Activated naive CD4-positive, alpha-beta T cell treated with anti-CD3 and anti-CD28 coated beads, Interleukin-2, amount 50 U/mL, for 16 hours (primary cell): ENCODE results near the gene CAMK1D.
"Not testable (repeated sequence)": the region's sequence is repeated elsewhere in the genome, so short reads cannot be mapped to it uniquely, and the experiment has no call there.

Experiments used
- DNase-seq: peaks from one replicate; pipeline ENCODE4 v3.0.0-alpha.2; 2020

The CAMK1D gene

DNA sequence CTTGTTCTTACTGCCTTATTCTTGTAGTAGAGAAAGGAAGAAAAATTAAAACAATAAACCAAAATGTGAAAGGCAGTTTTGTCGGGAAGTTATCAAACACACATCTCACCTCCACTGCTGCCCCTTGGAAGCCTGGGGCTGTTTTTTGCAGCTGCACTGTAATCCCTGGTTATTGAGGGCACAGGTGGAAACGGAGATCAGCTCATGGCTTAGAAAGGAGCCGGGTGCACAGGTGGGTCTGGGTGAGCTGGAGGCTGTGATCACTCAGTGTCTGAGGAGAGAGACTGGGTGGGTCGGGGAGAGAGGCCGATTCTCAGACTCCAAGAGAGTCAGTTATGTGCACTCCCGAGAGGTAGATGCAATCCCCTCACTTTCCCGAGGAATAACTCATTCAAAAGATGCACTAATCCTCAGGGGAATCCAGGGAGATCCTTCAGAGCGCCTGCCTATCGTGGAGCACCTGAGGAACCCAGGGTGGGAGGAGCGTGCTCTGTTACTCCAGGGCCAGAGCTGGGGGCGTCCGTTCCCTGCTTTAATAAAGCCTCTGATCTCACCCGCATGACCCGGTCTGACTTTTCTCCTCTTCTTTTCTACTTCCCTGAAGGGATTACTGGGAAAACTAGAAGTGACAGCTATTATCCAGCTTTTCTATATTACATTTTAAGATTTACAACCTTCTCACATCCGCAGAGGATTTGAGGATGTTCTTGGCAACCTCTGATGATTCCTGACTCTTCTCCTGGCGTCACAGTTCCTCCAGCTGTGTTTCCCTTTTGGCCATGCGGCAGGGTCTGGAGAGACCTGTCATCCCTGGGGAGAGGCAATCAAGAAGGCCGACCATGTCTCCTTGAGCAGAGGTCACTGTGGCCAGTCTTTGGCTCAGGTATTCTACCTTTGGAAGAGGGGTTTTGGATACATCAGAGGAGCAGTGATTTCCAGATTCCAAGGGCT lies 82.1 kb downstream of the CAMK1D start:
- no peak for DNase-seq

DNA sequence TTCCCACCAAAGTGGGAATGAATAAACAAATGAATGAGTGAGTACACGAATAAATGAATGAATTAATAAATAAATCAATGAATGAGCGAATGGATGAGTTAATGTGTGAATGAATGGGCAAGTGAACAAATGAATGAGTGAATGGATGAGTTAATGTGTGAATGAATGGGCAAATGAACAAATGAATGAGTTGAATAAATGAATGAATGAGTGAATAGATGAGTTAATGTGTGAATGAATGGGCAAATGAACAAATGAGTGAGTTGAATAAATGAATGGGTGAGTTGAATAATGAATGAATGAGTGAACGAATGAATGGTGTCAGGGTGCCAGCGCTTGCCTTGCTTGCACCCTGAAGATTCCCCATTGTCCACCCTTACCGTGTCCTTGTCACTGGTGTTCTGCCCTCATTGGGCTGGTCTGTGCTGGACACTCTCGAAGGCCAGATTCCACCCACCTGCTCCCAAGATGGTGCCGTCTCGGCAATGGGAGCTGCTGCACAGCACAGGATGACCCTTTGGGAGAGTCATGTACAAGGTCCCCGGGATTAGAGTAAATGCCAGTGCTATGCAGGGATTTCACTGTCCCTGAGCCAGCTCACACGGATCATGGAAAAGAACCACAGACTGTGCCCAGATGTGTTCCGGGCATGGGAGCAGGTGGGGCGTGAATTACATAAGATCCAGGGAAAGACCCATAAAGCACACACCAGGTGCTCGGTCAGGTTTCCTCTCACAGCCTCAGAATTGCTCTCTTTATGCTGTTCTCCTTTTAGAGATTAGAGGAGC lies 83.2 kb downstream of the CAMK1D start:
- no peak for DNase-seq

DNA sequence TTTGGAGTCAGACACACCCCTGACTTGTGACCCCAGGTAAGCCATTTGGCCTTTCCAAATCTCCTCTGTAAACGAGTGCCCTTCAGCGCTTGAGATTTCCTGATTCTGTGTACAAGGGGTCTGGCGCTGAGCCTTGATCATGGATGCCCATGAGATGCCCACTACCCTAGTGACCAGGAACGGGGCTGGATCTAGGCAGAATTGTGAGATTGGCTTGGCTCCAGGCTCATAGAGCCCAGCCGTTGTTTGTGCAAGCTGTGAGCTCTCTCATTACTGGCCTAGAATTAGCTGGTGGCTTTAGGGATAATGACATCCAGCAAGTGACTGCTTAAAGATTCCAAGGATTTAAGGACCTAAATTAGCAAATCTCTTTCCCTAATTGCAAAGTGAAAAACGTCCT lies 84.9 kb downstream of the CAMK1D start:
- no peak for DNase-seq

DNA sequence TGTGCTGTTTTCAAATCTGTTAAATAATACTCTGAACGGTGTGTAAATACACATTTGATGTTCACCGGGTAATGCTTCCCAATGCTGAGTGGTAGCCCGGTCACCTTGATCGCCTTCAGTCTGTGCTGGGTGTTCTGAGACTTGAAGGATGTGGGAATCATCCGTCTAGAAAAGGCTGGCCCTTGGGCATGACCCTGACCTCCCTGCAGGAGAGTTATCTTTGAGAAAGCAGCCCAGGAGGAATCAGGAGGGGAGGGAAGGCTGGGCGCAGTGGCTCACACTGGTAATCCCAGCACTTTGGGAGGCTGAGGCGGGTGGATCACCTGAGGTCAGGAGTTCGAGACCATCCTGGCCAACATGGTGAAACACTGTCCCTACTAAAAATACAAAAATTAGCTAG lies 85.3 kb downstream of the CAMK1D start:
- DNase-seq: not testable (repeated sequence)

DNA sequence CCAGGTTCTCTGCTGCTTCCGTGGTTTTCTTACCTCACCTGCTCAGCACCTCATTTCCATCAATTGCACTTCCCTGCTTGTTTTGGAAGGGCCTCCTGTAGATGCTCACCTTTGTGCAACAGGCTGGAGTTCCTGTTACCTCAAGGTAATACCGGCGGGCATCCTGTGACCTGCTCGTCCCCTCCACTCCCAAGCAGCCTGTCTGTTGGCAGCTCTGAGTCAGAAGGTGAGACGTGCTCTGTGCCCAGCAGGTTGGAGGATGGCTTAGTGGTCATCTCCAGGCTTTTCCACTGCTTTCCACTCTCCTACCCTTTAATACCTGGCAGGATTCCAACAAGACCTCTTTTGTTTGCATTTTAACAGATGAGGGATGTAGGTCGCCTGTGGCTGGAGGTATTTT lies 86.0 kb downstream of the CAMK1D start:
- DNase-seq: no peak

DNA sequence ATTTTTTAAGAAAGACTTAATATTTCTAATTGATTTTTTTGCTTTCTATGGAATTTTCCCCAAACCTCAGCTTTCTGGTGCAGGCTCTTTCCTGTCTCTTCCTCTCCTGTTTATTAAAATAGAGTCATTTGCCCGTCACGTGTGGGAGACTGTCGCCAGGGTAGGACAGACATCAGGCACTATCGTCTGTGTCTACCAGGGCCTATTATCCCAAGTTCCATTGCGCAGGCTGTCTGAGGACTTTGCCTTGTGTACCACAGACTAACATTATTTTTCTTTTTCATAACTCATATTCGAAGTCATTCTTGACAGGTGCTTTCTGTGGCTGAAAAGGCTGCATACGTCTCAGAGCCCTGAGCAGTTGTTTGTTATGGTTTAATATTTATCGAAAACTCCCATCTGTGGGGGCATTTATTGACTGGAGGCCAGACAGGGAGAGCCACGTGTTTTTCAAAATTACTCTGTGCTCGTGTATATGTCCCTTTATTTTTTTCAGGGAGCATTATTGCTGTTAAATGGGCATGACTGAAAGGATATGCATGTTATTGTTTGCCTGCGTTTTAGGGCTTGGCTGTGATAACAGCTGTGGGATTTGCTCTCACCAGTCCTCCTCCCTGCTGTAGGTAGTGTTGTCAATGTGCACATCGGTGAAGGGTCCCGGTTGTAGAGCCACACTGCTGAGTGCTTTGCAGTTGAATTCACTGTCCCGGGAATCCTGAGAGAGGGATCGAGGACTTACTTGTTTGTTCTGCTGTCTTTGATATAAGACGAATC lies 89.8 kb downstream of the CAMK1D start:
- DNase-seq: no peak

DNA sequence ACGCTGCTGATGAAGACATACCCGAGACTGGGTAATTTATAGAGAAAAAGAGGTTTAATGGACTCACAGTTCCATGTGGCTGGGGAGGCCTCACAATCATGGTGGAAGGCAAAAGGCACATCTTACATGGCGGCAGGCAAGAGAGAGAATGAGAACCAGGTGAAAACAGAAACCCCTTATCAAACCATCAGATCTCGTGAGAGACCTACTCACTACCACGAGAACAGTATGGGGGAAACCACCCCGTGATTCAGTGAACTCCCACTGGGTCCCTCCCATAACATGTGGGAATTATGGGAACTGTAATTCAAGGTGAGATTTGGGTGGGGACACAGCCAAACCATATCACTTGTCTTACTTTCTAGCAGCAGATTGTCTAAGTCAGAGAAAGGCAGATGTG lies 90.4 kb downstream of the CAMK1D start:
- not testable (repeated sequence) for DNase-seq

DNA sequence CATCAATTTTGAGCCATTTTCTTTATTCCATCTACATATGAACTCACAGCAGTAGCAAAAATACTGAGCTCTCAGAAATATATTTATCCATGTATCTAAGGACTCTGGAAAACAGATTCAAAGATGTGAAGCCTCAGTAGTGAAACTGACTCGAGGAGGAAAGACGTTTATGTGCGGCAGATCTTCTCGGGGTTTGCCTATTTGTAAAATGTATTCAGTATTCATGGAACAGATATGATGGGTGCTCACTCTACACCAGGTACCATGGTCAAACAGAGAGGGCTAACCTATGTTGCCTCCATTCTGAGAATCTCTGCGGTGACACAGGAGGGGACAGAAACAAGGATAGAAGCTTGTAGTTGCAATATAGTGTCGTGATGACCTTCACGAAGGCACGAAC lies 93.7 kb downstream of the CAMK1D start:
- no peak for DNase-seq

DNA sequence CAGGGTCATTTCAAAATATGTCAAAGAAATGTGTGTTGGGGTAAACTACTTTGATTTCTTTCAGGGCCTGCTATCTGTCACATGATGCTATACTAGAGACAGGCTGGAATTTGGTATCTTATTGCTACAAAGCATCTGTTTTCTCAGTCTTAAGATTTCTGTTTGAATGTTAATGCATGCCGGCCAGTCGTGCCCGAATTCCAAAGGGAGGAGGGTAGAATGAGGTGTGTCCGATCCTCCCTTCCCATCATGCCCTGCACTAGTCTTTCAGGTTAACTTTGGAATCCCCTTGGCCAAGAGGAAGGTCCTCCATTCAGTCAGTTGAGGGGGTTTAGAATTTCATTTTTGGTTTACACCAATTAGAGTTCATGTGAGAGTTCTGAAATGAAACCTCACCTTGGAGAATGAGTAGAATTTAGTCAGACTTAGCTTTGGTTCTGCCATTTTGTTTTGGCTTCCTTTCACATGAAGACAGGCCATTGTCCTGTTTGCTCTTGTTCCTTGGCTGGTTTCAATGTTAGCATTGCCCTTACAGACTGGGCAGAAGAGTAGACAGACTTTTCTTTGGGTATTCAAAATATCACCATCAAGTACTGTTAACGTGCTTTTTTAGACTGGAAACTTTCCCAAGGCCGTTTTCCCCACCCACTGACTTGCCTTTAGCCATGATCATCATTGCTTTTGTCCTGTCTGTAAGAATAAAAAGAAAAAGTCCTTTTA lies 95.8 kb downstream of the CAMK1D start:
- DNase-seq: no peak

DNA sequence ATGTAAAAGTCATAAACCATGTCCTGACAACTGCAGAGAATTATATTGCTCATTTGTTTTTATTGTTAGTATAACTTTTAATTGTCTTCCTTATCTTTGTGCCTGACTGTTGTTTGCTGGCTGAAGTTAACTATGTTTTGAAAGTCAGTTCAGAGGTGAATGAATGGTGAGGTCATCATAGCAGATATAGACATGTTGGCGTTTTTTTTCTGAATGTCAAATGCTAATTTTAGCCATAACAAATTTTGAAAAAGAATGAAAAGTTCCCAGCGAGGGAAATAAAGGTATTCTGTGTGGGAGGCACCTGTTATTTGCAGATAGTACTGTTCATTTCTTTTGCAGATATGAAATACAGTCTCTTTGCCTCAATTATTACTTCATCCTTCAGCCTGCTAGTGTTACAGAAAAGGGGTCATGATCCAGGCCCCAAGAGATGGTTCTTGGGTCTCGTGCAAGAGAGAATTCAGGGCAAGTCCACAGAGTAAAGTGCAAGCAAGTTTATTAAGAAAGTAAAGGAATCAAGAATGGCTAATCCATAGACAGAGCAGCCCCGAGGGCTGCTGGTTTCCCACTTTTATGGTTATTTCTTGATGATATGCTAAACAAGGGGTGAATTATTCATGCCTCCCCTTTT lies 96.5 kb downstream of the CAMK1D start:
- no peak for DNase-seq

DNA sequence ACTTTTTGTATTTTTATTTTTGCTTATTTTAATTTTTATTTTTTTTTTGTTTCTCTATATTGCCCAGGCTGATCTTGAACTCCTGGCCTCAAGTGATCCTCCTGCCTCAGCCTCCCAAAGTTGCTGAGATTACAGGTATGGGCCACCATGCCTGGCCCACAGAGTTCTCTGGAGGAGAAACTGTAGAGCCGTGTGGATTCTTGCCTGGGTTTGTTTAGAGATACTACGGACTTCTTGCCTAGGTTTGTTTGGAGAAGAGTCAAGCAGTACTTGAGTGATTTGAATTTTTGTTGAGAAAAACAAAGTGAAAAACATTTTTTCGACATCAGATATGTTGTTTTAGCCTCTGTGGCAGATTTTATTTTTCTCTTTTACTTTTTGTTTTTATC lies 99.0 kb downstream of the CAMK1D start:
- DNase-seq: no peak

DNA sequence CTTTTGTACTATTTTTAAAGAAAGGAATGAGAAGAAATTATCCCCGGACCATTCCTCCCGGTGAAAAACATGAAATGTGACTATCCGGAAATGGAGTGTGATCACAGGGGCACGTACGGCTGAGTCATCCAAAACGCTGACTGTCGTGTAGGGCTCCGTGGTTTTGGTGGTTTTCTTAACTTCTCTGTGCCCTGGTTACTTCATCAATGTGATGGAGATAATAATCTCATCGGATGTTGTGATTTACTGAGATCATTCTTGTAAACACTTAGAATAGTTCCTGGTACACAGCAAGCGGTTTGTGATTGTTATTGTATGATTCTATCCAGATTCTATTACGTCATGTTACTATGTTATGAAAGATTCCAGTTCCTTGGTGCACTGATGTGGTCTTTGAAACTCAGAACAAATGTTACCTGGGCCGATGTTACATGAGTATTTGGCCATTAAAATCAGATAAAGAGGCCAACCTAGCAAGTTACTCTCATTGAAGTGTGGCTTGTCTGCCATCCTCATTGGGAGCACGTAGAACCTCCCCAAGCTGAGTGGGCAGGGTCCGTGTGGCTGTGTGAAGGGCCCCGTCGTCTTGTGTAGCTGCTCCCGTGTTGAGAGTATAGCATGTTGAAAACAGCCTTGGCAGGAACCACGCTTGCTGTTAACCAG lies 99.5 kb downstream of the CAMK1D start:
- DNase-seq: peak; percentile 67

DNA sequence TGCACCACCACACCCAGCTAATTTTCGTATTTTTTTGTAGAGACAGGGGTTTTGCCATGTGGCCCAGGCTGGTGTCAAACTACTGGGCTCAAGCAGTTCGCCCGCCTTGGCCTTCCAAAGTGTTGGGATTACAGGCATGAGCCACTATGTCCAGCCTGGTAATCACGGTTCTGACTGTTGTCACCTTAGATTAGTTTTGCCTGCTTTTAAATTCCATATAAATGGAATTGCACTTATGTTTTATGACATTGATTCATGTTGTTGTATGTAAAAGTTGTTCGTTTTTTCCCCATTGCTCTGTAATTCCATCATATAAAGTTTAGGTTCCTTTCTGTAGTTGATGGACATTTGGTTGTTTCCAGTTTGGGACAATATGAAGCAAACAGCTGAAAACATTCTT lies 106.0 kb downstream of the CAMK1D start:
- no peak for DNase-seq

DNA sequence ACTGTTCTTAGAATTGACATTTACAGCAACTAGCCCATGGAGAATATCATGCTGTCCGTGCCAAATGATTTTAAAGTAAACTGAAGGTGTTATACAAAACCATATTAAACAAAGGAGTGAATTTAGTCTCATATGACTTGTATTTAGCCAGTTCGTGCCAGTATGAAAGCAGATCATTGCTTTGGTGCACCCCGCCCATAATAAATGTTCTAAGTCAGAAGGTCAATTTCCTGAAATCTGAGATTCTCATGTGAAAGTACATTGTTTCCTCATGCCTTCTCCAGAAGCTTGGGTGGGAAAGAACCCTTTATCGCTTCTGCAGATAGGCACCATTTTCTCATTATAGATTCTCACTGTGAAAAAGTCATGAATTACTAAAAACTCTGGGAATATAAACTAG lies 106.4 kb downstream of the CAMK1D start:
- no peak for DNase-seq

DNA sequence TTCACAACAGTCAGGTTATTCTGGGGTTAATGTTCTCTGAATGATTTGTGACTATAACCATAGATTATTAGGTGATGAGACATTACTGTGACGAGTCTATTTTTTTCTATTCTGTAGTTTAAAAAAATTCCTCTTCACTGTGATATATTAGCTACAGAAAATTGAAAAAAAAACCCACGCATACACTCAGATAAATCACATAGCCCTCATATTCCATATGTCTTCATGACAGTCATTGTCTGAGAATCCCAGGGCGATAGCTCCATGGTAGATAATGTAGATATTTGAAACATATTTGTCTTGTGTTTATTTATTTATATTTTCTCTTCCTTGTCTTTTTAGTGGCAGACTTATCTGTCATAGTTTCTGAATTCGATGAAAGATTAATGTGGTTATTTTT lies 110.0 kb downstream of the CAMK1D start:
- no peak for DNase-seq

DNA sequence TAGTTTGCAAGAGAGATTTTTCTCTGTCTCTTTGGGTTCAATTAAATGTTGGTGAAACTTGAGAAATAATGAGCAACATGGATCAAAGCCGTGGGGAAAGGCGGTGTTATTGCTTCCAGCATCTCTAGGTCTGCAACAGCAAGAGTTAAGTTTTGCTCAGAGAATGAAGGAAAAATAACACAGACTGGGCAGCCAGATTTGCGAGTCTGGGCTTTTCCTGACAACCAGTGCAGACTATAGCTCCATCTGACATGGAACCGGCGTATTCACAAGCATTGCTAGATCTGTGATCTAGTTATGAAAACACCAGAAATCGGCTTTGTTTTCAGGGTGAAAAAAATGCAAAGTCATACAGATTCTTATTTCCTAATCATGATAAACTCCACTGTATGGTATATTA lies 110.4 kb downstream of the CAMK1D start:
- DNase-seq: no peak

DNA sequence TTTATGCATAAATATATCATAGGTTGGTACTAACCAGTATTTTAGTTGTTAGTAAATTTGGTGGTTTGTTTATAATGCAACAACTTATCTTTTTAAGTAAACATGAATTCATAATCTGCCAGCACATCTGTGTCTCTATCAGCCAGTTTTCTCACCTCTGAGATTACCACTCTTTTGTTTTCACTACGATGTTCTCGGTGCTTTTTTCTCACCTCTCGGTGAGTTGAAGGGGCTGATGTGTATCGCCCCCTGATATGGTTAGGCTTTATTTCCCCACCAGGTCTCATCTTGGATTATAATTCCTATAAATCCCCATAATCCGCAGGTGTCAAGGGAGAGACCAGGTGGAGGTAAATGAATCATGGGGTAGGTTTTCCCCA lies 114.1 kb downstream of the CAMK1D start:
- no peak for DNase-seq

DNA sequence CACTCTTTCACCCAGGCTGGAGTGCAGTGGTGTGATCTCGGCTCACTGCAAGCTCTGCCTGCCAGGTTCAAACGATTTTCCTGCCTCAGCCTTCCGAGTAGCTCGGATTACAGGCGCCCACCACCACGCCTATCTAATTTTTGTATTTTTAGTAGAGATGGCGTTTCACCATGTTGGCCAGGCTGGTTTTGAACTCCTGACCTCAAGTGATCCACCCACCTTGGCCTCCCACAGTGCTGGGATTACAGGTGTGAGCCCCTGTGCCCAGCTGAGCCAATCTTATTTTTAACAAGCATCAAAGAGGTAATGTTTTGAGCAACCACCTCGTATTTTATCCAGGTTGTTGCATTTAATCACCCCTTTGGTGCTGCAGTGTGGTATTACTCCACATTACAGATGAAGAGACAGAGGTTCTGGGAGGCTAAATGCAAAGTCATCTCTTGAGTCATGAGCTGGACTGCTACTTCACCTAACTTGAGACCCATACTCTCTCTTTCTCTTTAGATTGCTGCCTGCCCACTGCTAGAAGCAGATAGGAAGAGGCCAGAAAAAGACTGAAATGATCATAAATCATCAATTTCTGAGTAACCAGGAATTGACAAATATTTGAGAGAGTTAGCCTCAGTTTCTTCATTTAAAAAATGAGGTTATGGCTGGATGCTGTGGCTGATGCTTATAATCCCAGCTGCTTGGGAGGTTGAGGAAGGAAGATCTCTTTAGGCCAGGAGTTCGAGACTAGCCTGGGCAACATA lies 116.2 kb downstream of the CAMK1D start:
- no peak for DNase-seq

DNA sequence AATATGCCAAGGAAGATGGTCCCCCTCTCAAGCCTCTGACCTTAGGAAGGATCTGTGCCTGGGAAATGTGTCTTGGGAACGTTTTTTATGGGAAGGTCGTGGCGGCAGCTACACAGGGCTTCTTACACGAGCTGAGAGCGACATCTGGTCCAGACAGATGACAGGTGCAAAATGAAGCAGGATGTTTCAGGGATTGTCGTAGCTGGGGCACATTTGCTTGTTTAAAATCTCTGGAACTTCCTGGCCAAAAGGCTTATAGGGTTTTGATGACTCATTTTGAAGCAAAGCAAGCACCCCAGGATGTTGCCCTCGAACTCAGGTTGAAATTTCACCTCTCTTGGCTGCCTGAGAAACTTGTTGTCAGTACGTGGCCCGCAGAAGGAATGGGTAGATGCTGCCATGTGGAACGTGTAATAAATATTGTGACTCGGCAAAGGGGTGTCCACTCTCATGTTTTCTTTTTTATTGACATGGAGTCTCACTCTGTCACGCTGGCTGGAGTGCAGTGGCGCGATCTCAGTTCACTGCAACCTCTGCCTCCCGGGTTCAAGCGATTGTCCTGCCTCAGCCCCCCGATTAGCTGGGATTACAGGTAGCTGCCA lies 117.5 kb downstream of the CAMK1D start:
- DNase-seq: no peak

DNA sequence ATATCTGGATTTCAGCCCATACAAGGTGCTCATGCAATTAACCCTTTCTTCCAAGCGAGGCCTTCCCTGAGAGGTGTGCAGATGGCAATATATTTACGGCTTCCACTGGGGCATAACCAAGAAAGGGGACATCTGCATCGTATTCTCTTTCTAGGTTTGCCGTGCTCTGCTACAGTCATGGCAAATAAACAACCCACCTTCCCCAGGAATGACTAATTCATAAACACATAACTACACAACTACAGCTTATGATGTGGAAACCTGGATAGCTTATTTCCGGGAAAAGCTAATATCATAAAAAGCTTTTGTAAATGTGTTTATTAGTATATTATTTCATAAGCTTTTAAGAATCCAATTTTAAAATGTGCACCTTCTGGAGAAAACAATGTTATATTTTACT lies 120.0 kb downstream of the CAMK1D start:
- DNase-seq: no peak
